ENCODE data around the gene SLC8A2. TPM values are rescaled to one million over a fixed set of nuclear protein-coding genes. Genes with fewer than 3 reads are reported as not detected.

SLC8A2 gene, protein sequence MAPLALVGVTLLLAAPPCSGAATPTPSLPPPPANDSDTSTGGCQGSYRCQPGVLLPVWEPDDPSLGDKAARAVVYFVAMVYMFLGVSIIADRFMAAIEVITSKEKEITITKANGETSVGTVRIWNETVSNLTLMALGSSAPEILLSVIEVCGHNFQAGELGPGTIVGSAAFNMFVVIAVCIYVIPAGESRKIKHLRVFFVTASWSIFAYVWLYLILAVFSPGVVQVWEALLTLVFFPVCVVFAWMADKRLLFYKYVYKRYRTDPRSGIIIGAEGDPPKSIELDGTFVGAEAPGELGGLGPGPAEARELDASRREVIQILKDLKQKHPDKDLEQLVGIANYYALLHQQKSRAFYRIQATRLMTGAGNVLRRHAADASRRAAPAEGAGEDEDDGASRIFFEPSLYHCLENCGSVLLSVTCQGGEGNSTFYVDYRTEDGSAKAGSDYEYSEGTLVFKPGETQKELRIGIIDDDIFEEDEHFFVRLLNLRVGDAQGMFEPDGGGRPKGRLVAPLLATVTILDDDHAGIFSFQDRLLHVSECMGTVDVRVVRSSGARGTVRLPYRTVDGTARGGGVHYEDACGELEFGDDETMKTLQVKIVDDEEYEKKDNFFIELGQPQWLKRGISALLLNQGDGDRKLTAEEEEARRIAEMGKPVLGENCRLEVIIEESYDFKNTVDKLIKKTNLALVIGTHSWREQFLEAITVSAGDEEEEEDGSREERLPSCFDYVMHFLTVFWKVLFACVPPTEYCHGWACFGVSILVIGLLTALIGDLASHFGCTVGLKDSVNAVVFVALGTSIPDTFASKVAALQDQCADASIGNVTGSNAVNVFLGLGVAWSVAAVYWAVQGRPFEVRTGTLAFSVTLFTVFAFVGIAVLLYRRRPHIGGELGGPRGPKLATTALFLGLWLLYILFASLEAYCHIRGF
- total RNA-seq: 0.12 TPM

DNA sequence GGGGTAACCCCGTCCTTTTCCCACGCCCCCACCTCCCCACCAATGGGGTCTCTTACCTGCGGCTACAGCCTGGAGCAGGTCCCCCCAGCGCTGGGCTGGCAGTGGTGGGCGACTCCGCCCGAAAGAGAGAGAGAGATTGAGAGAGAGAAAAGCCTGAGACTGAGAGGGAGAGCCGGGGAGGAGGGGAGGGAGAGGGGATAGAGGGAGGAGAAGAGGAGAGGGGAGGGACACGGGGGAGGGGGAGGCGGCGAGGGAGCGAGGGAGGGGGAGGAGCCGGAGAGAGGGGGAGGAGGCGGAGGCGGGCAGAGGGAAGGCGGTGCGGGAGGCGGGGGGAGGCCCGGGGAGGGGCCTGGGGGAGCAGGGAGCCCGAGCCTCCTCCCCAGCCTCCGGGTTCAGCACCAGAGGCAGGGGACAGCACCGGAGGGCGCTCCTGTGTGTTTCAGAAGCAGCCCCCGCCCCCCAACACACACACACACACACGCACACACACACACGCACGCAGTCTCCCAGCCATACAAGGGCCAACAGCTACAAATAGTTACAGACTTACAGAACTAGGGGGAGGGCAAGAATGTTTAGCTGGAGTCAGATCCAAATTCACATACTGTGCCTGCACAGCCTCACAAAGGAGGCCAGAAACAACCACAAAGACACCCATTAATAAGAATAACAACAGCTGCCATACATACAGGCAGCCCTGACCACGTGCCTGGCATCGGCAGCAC lies at the start of gene SLC8A2:
SLC8A2 (minus strand) TSS at position 161 of the 725 bp plus-strand sequence. CDS start 5,490 bp downstream, outside the sequence.

DNA sequence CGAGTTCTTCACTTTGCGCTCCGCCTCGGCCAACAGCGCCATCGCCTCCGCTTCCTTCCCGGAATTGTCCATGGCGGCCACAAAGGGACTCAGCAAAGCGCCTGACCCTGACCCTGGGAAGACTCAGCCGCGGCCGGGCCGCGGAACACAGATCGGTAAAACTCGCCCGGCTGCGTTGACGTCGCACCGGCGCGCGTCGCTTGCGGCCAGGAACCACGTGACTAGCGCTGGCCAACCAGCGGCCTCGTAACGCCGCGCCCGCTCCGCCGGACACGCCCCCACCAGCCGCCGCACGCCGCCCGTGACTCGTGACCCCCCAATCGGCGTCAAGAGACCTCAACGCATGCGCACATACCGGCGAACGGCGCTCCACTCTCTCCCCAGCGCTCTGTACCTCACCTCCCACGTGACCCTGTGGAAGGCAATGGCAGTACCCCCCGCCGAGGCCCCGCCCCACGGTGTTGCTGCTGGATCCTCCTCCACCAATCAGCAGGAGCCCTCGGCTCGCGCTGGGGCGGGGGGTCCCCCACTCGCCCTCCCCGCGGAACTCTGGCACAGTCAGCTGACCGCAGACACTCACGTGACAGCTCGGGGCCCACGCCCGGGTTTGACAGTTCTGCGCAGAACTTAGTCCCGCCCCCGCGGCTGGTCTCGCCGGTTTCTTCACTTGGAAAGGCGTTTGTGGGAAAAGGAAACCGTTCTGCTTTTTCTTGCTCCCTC lies 43.3 kb upstream of the SLC8A2 start, which contains the start of gene NAPA:
NAPA (minus strand) TSS at position 195 of the 720 bp plus-strand sequence; CDS start at position 72, 123 bp downstream.

DNA sequence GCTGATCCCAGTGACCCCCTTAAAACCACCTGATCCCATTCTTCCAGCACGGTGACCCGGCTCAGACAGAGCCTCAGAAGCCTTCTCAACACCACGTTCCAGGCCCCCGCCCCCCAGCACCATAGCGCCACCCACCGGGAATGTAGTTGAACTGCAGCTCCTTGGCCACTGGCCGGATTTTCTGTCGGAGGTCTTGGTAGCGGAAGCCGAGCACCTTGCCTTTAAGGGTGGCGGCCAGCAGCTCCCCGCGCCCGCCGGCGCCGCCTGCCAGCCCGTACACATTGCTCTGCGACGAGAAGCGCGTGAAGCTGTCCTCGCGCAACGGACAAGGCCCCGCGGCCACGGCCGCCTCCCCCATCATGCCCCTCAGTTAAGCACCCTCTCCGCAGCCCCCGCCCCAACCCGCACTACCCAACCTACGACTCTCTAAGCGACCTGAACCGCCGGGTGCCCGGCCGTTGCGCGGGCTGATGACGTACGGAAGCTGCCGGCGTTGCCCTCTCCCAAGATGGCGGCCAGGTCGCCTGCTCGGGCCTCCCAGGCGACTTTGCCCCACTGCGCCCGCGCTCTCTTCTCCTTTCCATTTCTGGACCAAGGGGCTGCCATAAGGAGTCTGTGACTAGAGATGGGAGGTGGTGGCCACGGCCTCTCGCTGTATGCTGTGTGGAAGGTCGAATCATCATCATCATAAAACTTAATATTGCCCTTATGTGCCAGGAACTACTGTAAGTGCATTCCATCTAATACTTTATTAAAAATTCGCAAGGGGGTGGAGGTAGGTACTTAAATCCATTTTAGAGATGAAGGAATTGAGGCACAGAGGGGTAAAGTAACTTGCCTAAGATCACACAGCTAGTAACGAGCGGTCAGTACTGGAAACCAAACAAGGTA lies 12.4 kb upstream of the SLC8A2 start, which contains the start of gene KPTN:
KPTN (minus strand) TSS at position 420 of the 891 bp plus-strand sequence; CDS start at position 361, 59 bp downstream.

DNA sequence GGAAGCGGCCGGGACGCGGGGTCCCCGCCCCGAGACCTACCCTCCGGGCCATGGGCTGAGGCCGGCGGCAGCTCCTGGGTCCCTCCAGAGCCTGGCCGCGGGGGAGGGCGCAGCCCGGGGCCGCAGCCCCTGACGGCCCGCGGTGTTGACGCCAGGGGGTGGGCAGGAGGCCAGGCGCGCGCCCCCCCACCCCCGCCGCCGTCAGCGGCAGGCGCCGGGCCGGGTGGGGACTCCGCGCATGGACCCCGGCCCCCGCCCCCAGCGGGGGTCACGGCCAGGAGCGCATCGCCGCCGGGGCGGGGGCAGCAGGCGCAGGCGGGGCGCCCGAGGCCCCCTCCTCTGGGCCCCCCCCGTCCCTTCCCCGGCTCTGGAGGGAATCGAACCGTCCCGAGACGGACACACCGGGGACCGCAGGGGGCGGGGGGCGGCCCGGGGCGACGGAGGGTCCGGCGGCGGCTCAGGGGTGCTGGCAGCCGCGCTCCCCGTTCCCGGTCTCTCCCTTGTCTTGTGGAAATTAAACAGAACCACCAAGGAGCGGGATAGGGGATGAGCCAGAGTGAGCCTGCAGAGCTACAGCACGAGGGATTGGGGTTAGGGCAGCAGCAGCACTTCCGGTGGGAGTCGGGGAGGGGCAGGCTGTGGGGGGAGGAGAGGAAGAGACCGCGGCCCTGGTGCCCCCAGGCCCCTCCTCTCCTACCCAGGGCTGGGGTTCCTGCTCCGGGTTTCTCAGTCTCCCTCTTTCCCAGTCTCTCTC lies 52.5 kb downstream of the SLC8A2 start, which contains the start of gene MEIS3:
MEIS3 (minus strand) TSS at position 498 of the 754 bp plus-strand sequence; CDS start at position 52, 446 bp downstream.

Other genes starting within 250 kb of the SLC8A2 start
- gene BBC3, start 240.7 kb downstream of the SLC8A2 start, total RNA-seq: 4.6 TPM
- 11.8 TPM for gene CCDC9, start 215.4 kb downstream of the SLC8A2 start, total RNA-seq
- gene INAFM1, start 197.0 kb downstream of the SLC8A2 start, total RNA-seq: 7.6 TPM
- 8.3 TPM for gene C5AR1, start 162.0 kb downstream of the SLC8A2 start, total RNA-seq
- 2.3 TPM for gene C5AR2, start 139.7 kb downstream of the SLC8A2 start, total RNA-seq
- gene DHX34, start 122.6 kb downstream of the SLC8A2 start, total RNA-seq: 19.7 TPM
- 25.0 TPM for gene MEIS3, start 52.4 kb downstream of the SLC8A2 start, total RNA-seq
- gene KPTN, start 12.3 kb upstream of the SLC8A2 start, total RNA-seq: 7.9 TPM
- gene NAPA, start 43.2 kb upstream of the SLC8A2 start, total RNA-seq: 78.7 TPM
- gene ZNF541, start 101.3 kb upstream of the SLC8A2 start, total RNA-seq: 0.18 TPM
- 17.7 TPM for gene BICRA, start 137.2 kb upstream of the SLC8A2 start, total RNA-seq
- 46.1 TPM for gene EHD2, start 241.5 kb upstream of the SLC8A2 start, total RNA-seq

Data from metanephros (tissue), 1 donor.